KMS-11 (cell line): ENCODE measurements around the gene LRIG2.
"Not testable (repeated sequence)": the region's sequence is repeated elsewhere in the genome, so short reads cannot be mapped to it uniquely, and the experiment has no call there.

Experiments used
- H2AFZ ChIP-seq: fragments of 200-600 bp; sonication (generic); 2 replicates; pipeline ENCODE4 v1.6.1; 2016; ENCODE audit warnings: antibody characterized with exemption, mixed run types, low read depth
- H3K27ac ChIP-seq: fragments of 200-600 bp; sonication (generic); 2 replicates; pipeline ENCODE4 v1.6.1; 2016; ENCODE audit warnings: mild to moderate bottlenecking, mixed run types
- H3K27me3 ChIP-seq: fragments of 200-600 bp; sonication (generic); 2 replicates; pipeline ENCODE4 v1.6.1; 2017; ENCODE audit warnings: mild to moderate bottlenecking, low read depth, mixed run types, moderate library complexity; ENCODE audit not compliant: insufficient read depth
- H3K36me3 ChIP-seq: fragments of 200-600 bp; sonication (generic); 2 replicates; pipeline ENCODE4 v1.6.1; 2017; ENCODE audit warnings: mild to moderate bottlenecking, mixed run types; ENCODE audit not compliant: insufficient read depth
- H3K4me1 ChIP-seq: fragments of 200-600 bp; sonication (generic); 2 replicates; pipeline ENCODE4 v1.6.1; 2016; ENCODE audit warnings: mild to moderate bottlenecking, low read depth, mixed run types; ENCODE audit not compliant: poor library complexity, severe bottlenecking
- H3K4me2 ChIP-seq: fragments of 200-600 bp; sonication (generic); 2 replicates; pipeline ENCODE4 v1.7.0; 2016; ENCODE audit warnings: mild to moderate bottlenecking, mixed run types
- H3K4me3 ChIP-seq: fragments of 200-600 bp; sonication (generic); IDR thresholded peaks from 2 replicates; pipeline ENCODE4 v1.6.1; 2017; ENCODE audit warnings: low read depth, low read length, mixed read lengths; ENCODE audit not compliant: insufficient read depth
- H3K79me2 ChIP-seq: fragments of 200-600 bp; sonication (generic); 2 replicates; pipeline ENCODE4 v1.6.1; 2016; ENCODE audit warnings: low read depth, mixed run types; ENCODE audit not compliant: insufficient read depth
- H3K9ac ChIP-seq: fragments of 200-600 bp; sonication (generic); 2 replicates; pipeline ENCODE4 v1.6.1; 2016; ENCODE audit warnings: mild to moderate bottlenecking, mixed run types
- H4K20me1 ChIP-seq: fragments of 200-600 bp; sonication (generic); 2 replicates; pipeline ENCODE4 v1.6.1; 2016; ENCODE audit warnings: mild to moderate bottlenecking, mixed run types; ENCODE audit not compliant: insufficient read depth
- TF ChIP-seq, protein P1 (sequence below): fragments of 200-600 bp; sonication (generic); conservative IDR thresholded peaks from 2 replicates; pipeline ENCODE4 v1.6.1; 2017; ENCODE audit warnings: low read depth, mild to moderate bottlenecking, antibody characterized with exemption, low read length, moderate library complexity, mixed read lengths

LRIG2 gene

DNA sequence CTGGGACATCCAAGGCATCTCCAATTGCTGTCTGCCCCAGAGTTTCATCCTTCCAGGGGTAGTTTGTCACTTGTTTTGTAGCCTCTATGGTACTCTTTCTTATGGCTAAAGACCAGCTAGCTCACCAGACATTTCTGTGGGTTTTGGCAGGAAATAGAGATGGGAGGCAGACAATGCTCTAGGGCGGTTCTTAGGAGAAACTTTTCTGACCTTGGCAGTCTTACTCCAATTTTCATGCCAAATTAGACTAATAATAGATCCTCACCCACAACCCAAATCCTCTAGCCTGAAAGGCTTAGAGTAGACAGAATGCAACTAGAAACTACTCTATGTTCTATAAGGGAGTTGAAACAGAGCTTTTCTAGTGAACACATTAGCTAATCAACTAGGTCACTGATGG, 69.8 kb downstream of the LRIG2 start:
- Histone ChIP-seq H3K36me3 (no peaks in the 10 kb centered on the region), H3K27ac (peak overlapping the region; percentile 65), H3K4me3 (no peak overlapping the region), H3K4me1 (peaks cover 63% of the 10 kb centered on the region), H4K20me1 (no peaks in the 10 kb centered on the region), H3K27me3 (no peaks in the 10 kb centered on the region), H3K9ac (no peak overlapping the region; the same call in 1 of the 2 replicates), H2AFZ (peak overlapping the region; percentile 33; the same call in 1 of the 2 replicates), H3K79me2 (no peaks in the 10 kb centered on the region), H3K4me2 (peak overlapping the region; percentile 51)
- TF ChIP-seq, protein P1, sequence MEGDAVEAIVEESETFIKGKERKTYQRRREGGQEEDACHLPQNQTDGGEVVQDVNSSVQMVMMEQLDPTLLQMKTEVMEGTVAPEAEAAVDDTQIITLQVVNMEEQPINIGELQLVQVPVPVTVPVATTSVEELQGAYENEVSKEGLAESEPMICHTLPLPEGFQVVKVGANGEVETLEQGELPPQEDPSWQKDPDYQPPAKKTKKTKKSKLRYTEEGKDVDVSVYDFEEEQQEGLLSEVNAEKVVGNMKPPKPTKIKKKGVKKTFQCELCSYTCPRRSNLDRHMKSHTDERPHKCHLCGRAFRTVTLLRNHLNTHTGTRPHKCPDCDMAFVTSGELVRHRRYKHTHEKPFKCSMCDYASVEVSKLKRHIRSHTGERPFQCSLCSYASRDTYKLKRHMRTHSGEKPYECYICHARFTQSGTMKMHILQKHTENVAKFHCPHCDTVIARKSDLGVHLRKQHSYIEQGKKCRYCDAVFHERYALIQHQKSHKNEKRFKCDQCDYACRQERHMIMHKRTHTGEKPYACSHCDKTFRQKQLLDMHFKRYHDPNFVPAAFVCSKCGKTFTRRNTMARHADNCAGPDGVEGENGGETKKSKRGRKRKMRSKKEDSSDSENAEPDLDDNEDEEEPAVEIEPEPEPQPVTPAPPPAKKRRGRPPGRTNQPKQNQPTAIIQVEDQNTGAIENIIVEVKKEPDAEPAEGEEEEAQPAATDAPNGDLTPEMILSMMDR, result no peak

DNA sequence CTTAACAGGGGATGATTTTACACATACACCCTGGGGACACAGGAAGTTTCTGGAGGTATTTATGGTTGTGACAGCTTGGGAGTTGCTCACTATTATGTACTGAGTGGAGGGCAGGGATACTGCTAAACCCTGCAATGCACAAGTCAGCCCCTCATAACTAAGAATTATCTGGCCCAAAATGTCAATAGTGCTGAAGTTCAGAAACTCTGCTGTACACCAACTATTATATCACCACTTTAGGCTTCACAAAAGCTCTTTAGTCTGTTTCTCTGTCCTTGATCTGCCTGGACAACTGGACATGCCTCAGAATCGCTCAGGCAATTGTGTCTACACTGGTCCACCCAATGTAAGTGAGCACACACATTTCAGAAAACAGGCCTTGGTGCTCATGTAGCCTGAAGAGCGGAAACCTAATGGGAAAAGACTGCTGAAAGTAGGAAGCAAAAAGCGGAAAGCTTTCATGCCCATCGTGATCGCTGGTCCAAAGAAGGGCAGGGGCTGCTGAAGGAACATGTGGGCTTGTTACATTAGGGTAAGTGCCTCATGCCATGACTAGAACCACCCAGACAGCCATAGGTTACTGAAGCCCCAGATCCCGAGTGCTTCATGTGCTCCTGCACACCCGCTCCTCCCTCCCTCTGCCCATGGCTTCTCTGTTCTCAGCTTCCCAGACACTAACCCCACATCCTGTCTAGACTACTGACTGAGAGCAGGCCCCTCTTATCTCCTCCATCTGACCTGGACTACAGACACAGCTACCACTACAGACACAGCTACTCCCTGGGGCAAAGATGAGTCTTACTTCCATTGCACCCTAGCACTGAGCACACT, 73.5 kb downstream of the LRIG2 start:
- H4K20me1 ChIP-seq, result no peaks in the 10 kb centered on the region
- no peak overlapping the region; the same call in 1 of the 2 replicates for H3K27ac ChIP-seq
- no peak overlapping the region for H3K4me3 ChIP-seq
- H3K36me3 ChIP-seq, result no peaks in the 10 kb centered on the region
- peaks cover 79% of the 10 kb centered on the region for H3K4me1 ChIP-seq
- no peak overlapping the region for H3K9ac ChIP-seq
- H3K4me2 ChIP-seq, result no peak overlapping the region
- H3K79me2 ChIP-seq, result no peaks in the 10 kb centered on the region
- TF ChIP-seq, protein P1, result no peak
- H3K27me3 ChIP-seq, result no peaks in the 10 kb centered on the region
- H2AFZ ChIP-seq, result peak overlapping the region; percentile 22; the same call in 1 of the 2 replicates

DNA sequence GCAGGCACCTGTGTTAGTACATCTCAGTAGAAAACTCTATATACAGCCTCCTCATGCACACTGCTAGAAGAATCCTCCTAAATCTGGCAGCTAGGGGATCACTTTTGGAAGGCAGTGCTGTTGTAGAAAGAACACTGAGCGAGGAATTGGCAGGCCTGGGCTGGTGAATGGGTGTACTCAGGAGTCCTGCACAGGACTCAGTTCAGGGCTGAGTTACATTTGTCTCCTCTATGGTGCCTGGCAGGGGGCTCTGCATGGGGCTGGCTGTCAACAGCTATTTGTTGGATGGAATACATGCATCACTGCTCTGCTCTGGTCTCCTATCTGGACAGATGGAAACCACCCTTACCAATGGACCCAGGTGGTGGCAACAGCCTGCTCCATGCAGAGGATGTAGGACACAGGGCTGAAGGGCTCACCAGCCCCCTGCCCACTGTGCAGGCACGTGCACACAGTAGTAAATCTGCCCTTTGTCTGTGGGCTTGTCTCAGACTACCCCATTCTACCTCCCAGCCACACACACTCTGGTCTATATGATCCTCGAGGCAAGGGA, 74.2 kb downstream of the LRIG2 start:
- Histone ChIP-seq H3K27me3 (no peaks in the 10 kb centered on the region), H3K4me3 (no peak overlapping the region), H3K4me2 (no peak overlapping the region), H3K79me2 (no peaks in the 10 kb centered on the region), H2AFZ (peak overlapping the region; percentile 22; the same call in 1 of the 2 replicates), H3K36me3 (no peaks in the 10 kb centered on the region), H4K20me1 (no peaks in the 10 kb centered on the region), H3K4me1 (peaks cover 77% of the 10 kb centered on the region), H3K27ac (no peak overlapping the region; the same call in 1 of the 2 replicates), H3K9ac (no peak overlapping the region)
- TF ChIP-seq, protein P1, result no peak

DNA sequence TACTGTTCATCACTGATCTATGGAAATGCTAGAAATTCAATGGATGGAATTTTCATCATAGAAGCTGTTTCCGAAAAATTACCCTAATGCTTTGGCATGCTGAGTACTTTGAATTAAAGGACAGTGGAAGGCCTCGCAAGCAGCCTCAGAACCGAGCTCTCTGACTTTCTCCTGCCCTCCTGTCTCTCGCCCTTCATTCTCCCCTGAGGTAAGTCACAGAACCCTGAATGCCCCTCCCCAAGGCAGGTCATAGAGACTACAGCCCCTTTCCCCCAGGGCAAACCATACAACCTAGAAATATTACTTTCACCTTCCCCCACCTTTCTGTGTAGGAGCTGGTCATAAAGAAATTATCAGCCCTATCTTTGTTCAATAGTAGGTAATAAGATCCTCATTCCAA, 74.8 kb downstream of the LRIG2 start:
- no peaks in the 10 kb centered on the region for H3K27me3 ChIP-seq
- TF ChIP-seq, protein P1, result no peak
- H4K20me1 ChIP-seq, result no peaks in the 10 kb centered on the region
- H3K9ac ChIP-seq, result no peak overlapping the region
- no peaks in the 10 kb centered on the region for H3K36me3 ChIP-seq
- H2AFZ ChIP-seq, result no peak overlapping the region
- no peaks in the 10 kb centered on the region for H3K79me2 ChIP-seq
- no peak overlapping the region for H3K27ac ChIP-seq
- H3K4me3 ChIP-seq, result no peak overlapping the region
- no peak overlapping the region for H3K4me2 ChIP-seq
- peaks cover 71% of the 10 kb centered on the region for H3K4me1 ChIP-seq

DNA sequence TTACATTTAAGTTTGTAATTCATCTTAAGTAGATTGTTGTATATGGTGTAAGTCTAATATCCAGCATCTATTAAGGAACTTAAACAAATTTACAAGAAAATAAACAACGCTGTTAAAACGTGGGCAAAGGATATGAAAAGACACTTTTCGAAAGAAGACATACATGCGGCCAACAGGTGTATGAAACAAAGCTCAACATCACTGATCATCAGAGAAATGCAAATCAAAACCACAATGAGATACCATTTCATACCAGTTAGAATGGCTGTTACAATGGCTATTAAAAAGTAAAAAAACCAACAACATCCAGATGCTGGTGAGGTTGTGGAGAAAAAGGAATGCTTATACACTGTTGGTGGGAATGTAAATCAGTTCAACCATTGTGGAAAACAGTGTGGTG, 77.5 kb downstream of the LRIG2 start:
- H3K4me1 ChIP-seq, result peaks cover 51% of the 10 kb centered on the region
- peak overlapping the region; percentile 32; the same call in 1 of the 2 replicates for H2AFZ ChIP-seq
- not testable (repeated sequence) for H3K27me3 ChIP-seq, H3K79me2 ChIP-seq, H4K20me1 ChIP-seq, H3K36me3 ChIP-seq, H3K4me3 ChIP-seq
- peak overlapping the region; percentile 67 for H3K27ac ChIP-seq
- H3K4me2 ChIP-seq, result peak overlapping the region; percentile 27; the same call in 1 of the 2 replicates
- H3K9ac ChIP-seq, result peak overlapping the region; percentile 21; the same call in 1 of the 2 replicates
